HG03457 (cell line): ENCODE measurements around the gene PFKFB3.

Experiments used
- ATAC-seq: cut with Tn5 transposase; IDR thresholded peaks from one replicate; pipeline ENCODE4 v1.9.1; 2021; ENCODE audit warnings: moderate number of reproducible peaks; ENCODE audit not compliant: unreplicated experiment

The PFKFB3 gene

DNA sequence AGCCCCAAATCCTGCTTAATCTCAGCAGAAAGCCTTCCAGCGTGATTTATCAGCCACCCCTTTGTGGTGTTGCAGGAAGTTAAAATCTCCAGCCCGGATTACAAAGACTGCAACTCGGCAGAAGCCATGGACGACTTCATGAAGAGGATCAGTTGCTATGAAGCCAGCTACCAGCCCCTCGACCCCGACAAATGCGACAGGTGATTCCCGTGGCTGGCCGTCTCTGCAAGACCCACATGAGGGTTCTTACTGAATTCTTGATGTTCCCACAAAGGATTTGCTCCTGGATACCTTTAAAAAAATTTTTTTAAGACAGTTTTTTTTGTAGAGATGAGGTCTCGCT, 16.7 kb downstream of the PFKFB3 start:
- no peak for ATAC-seq

DNA sequence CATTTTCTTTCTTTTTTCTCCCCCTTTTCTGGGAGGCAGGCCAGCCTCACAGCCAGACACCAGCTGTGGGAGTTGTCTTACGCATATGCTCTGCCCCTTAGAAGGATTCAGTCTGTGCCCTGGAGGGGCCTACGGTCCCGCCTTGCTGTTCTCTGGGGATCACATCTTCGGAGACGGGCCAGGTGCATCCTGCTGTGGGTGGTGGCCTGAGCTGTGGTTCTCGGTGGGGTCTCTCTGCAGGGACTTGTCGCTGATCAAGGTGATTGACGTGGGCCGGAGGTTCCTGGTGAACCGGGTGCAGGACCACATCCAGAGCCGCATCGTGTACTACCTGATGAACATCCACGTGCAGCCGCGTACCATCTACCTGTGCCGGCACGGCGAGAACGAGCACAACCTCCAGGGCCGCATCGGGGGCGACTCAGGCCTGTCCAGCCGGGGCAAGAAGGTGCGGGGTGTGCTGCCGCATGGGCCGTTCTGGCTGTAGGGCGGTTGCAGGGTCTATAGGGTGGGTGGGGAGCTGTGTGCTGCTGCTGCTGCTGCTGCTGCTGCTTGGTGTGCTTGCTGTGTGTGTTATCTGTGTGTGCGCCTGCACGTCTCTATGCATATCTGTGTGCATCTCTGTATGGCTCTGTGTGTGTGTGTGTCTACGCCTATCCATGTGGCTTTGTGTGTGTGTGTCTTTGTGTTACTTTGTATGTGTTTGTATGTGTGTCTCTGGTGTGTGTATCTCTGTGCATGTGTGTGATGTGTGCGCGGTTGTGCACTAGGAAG, 17.9 kb downstream of the PFKFB3 start:
- ATAC-seq = no peak

DNA sequence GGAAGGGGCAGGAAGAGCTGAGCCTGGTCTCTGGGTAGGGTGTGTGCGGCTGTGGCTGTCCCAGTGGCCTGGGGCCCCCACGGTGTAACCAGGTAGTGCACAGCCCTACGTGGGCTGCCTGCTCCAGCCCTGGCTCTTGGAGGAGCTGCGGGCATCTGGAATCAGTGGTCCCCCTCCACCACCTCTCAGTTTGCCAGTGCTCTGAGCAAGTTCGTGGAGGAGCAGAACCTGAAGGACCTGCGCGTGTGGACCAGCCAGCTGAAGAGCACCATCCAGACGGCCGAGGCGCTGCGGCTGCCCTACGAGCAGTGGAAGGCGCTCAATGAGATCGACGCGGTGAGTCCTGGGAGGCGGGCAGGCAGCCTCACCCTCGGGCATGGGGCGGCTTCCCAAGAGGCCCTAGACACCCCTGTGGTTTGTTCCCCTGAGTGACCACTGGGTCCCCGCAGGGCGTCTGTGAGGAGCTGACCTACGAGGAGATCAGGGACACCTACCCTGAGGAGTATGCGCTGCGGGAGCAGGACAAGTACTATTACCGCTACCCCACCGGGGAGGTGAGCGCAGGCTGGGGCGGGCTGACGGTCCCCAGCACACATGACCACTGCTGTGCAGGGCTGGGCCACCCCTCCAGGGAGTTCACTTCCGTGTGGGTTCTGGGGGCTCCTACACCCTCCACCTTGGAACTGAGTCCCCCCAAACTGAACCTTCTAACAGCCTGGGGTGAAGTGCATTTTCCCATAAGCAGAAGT, 18.6 kb downstream of the PFKFB3 start:
- no peak for ATAC-seq

DNA sequence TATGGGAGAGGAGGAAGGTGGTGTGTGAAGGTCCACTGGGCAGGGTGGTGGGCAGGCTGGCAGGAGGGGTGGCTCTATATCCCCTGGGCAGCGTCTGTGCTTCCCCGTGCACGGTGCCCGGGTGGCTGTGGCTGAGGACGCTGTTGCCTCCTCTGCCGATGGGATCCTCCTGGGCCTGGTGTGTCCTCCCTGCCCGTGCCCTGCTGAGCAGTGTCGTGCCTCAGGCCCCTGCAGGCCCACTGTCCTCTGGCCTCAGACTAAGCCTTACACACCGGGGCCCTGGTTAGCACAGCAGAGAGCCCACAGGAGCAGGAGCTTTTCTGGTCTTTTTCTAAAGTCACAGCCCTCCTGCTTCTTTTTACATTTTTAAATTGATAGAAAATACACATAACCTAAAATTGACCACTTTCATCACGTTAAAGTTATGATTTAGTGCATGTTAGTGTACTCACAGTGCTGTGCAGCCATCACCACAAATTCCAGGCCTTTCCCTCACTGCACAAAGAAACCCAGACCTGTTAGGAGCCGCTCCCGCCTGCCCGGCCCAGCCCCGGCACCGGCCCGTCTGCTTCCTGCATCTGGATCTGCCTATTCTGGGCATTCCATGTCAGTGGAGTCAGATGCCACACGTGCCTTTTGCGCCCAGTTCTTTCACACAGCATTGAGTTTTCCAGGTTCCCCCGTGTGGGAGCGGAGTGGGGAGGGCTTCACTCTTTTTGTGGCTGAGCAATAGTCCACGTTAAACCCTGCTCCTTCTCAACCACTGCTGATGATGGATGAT, 19.4 kb downstream of the PFKFB3 start:
- no peak for ATAC-seq

DNA sequence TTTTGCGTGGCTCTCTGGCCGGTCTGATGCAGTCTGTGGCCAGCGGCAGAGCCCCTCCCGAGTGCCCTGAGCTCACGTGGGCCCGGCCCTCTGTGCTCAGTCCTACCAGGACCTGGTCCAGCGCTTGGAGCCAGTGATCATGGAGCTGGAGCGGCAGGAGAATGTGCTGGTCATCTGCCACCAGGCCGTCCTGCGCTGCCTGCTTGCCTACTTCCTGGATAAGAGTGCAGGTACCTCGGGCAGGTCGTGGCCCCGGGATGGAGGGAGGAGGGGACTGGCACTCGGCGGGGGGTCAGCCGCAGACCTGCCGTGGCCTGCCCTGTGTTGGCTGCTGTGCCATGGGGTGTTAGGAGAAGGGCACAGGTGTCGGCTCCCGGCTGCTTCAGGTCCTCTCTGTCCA, 20.0 kb downstream of the PFKFB3 start:
- no peak for ATAC-seq

DNA sequence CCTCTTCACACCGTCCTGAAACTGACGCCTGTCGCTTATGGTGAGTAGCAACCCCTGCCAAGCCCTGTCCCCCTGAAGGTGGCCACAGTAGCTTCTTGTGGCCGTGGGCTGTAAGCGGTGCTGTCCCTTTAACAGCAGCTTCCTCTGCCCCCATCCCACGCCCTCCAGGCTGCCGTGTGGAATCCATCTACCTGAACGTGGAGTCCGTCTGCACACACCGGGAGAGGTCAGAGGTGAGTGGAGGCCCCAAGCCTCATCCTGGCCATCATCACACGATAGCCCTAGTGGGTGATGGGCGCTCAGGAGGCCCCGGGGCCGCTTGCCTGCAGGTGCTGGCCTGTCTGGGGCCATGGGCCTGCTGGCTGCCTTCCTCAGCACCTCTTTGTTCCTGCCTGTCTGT, 21.2 kb downstream of the PFKFB3 start:
- no peak for ATAC-seq

DNA sequence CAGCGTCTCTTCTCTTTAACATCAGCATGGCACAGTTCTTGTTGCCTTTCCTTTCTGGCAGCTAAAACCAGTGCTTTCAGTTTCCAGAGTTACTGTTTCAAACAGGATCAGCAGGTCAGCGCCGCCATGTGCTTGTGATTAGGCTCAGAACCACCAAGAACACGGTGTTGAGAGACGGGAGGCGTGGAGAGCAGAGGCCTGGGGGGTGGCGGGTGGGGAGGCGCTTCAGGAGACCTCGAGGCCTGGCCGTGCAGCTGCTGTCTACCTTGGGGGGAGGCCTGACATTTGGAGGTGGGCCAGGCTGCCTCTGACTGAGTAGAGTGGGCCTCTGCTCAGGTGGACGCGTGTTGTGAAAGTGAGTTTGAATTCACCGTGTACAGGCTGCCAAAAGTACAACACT, 22.0 kb downstream of the PFKFB3 start:
- ATAC-seq = no peak

DNA sequence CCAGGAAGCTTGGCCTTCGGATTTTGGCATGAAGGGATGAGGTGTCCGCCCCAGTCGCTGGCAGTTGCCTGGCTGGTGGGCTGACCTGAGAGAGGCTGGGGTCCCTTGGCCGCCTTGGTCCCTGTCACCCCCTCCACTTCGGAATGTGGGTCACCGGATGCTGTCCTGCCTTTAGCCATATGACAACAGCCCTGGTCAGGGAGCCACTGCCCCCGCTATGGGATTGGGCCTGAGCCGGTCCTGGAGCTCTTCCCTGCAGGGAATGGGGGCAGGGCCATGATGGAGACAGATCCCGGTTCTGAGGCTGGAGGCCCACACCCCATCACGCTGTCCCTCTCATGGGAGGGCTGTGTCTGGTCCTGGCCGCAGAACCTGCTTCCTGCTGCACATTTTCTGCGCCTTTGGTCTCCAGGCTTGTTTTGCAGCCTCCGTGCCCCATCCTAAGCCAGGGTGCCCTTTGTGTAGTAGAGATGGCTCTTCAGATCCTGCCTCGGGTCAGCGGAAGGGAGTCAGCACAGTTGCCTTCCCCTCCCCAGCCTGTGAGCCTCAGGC, 22.6 kb downstream of the PFKFB3 start:
- ATAC-seq = no peak

DNA sequence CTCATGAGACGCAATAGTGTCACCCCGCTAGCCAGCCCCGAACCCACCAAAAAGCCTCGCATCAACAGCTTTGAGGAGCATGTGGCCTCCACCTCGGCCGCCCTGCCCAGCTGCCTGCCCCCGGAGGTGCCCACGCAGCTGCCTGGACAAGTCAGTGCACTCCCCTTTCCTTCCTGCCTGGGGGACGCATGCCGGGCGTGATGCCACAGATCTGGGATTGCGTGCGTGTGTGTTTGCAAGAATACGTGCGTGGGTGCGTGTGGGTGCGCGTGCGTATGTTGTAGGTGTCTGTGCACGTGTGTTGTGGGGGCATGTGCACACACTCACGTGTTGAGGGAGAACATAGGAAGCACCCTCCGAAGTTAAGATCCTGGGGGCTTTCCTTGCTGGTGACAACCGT, 23.5 kb downstream of the PFKFB3 start:
- ATAC-seq = no peak

DNA sequence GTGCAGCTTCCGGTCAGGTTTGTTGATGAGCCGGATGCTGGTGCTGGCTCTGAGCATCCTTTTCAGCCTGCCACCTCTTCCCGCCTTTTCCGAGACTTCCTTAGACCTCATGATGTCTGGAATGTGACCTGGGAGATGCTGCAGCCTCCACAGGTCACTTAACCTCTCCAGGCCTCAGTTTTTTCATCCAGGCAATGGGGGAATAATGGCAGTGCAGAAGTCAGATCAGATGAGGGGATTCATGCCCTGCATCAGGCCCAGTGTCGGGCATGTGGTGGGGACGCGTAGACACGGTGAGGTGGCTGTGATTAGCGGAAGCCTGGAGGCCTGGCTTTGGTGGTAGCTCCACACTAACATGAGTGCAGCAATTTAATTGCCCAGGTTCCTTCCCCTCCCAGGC, 24.6 kb downstream of the PFKFB3 start:
- ATAC-seq = no peak

DNA sequence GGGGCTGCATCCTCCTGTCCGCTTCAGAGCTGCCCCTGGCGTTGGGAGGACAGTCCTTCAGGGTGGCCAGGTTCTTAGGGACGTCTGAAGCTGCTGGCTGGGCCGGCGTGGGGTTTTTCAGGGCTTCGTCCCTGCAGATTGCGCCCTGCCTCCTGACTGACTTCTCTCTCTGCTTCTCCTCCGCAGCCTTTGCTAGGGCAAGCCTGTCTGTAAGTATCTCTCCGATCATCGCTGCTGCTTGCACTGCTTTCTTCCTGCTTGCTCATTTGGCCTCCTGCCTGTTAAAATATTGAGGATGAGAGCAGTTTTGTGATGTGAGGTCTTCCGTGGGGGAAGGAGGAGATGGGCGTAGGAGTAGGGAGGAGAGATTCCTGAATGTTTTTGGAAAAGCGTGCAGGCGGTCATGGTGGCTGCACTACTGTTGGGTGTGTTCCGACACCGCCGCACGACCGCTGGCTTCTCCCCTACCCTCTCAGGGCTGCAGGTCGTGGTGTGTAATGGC, 25.3 kb downstream of the PFKFB3 start:
- ATAC-seq = no peak

DNA sequence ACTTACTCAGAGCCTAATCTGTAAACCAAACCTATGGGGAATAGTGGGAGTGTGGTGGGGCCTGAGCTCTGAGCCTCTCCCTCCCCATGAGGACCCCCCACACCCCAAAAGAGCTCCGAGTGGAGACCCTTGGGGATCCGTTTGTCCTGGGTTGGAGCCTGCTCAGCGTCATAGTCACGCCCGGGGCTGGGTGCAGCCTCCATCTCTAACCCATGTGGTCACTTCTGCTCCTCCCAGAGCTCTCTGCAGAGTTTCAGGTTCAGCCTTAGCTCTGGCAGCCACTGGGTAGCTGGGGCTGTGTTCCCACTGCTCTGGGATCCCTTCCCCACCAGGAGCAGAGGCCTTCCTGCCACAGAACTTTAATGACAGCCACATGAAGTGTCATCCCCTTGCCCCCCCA, 25.9 kb downstream of the PFKFB3 start:
- ATAC-seq = no peak

DNA sequence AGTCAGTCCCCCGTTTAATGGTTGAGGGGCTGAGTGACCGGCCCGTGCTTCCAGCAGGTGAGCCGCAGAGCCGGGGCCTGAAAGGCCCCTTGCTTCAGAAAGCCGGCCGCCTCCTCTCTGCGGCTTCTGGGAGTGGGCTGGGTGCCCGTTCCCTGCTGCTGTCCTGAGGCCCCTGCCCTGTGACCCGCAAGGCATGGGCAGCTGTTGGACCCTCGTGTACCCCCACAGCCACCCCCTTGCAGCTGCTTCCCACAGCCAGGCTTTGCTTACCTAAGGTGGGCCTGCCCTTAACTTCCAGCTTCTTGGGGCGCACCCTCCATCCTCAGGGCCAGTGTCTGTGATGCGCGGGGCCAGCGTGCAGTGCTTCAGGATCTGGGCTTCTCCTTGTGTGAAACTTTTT, 26.6 kb downstream of the PFKFB3 start:
- no peak for ATAC-seq

DNA sequence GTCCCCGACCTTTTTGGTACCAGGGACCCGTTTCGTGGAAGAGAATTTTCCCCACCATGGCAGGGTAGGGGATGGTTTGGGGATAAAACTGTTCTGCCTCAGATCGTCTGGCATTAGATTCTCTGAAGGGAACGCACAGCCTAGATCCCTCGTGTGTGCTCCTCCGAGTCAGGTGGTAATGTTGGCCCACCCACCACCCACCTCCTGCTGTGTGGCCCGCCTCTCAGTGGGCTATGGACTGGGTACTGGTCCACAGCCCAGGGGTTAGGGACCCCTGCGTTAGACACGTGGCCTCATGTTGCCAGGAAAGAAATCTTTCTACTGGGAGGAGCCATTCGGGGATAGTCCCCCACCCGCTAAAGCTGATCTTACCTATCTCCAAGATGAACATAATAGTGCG, 27.0 kb downstream of the PFKFB3 start:
- ATAC-seq = no peak

DNA sequence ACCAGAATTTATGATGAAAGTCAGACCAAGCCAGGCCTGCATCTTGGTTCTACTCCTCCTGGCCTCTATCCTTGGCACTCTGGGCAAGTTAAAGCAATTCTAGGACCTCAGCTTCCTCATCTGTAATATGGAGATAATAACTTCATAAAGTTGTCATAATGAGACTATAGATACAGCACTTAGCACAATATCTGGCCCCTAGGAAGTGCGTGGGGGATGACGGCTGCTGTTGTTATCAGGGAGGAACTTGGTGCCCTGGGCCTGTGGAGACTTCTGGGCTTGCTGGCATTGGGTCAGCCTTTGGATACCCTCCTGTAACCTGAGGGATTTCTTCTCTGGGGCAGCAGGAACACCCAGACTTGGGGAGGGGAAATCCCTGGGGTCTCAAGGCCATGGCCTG, 27.6 kb downstream of the PFKFB3 start:
- ATAC-seq = no peak

DNA sequence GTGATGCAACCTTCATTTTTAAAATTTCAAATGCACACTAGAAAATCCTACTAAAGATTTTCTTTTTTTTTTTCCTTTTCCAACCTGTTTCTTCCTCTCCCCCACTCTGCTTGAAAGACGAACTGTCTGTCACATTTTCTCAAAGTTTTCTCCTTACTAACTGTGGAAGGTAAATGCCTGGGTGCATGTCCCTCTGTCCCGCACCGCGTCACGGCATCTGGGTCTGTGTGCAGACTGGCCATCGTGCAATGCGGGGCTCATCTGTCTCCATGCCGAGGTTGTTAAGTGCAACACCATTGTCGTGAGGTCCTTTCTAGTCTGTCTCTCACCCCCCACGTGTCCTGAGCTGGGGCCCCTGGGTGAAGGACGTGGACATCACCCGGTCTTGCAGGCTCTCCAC, 28.4 kb downstream of the PFKFB3 start:
- ATAC-seq = no peak

DNA sequence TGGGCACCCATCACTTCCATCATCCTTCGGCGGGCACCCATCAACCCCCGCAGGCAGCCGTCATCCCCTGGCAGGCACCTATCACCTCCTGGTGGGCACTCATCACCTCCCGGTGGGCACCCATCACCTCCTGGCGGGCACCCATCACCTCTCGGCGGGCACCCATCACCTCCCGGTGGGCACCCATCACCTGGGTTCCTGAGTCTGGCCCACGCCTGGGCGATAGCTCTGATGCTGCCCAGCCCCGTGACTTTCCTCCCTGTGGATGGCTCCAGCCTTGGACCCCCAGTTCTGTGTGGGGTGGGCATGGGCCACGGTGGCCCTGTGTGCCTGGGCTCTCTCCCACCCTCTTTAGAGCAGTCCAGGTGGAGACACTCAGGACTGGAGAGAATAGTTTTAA, 29.0 kb downstream of the PFKFB3 start:
- no peak for ATAC-seq

DNA sequence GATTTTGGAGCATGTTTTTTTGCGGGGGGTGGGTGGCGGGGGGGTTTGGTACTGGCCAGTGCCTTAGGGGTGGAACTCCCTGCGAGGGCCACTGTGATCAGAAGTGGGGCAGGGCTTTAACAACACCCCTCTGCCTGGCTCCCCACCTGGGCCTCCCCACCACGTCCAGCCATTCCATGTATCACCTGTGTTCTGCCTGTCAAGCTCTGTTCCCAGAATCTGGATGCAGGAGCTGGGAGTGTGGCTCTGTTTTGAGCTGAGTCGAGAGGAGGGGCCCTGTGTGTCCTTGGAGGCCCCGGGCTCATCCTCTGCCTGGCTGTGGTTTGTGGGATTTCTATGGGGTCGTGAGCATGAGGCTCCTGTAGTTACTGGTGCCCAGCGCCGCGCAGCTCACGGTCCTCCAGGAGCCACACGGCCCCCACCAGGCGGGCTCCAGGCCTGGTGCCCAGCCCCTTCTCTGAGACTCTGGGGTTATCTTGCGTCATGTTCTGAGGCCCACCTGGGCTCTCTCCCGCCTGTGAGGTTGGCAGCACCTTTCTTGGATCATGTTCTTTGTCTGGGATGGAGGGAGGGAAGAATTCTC, 29.6 kb downstream of the PFKFB3 start:
- no peak for ATAC-seq

DNA sequence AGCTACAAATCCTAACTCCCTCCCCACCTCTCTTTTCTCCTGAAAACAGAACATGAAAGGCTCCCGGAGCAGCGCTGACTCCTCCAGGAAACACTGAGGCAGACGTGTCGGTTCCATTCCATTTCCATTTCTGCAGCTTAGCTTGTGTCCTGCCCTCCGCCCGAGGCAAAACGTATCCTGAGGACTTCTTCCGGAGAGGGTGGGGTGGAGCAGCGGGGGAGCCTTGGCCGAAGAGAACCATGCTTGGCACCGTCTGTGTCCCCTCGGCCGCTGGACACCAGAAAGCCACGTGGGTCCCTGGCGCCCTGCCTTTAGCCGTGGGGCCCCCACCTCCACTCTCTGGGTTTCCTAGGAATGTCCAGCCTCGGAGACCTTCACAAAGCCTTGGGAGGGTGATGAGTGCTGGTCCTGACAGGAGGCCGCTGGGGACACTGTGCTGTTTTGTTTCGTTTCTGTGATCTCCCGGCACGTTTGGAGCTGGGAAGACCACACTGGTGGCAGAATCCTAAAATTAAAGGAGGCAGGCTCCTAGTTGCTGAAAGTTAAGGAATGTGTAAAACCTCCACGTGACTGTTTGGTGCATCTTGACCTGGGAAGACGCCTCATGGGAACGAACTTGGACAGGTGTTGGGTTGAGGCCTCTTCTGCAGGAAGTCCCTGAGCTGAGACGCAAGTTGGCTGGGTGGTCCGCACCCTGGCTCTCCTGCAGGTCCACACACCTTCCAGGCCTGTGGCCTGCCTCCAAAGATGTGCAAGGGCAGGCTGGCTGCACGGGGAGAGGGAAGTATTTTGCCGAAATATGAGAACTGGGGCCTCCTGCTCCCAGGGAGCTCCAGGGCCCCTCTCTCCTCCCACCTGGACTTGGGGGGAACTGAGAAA, 30.4 kb downstream of the PFKFB3 start:
- no peak for ATAC-seq

DNA sequence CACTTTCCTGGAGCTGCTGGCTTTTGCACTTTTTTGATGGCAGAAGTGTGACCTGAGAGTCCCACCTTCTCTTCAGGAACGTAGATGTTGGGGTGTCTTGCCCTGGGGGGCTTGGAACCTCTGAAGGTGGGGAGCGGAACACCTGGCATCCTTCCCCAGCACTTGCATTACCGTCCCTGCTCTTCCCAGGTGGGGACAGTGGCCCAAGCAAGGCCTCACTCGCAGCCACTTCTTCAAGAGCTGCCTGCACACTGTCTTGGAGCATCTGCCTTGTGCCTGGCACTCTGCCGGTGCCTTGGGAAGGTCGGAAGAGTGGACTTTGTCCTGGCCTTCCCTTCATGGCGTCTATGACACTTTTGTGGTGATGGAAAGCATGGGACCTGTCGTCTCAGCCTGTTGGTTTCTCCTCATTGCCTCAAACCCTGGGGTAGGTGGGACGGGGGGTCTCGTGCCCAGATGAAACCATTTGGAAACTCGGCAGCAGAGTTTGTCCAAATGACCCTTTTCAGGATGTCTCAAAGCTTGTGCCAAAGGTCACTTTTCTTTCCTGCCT, 31.1 kb downstream of the PFKFB3 start:
- no peak for ATAC-seq
